K562 (cell line): ENCODE data around the gene NASP. TPM values are rescaled to one million over a fixed set of nuclear protein-coding genes. Genes with fewer than 3 reads are reported as not detected.
A peak's percentile ranks its signal among the peaks of the same experiment; 100 is the strongest.

Experiments used
- CREB1 ChIP-seq, 2 experiments: sonication (generic) in 1 of 2; formaldehyde crosslinking in 1 of 2; IDR thresholded peaks; 2 replicates each; pipeline versions ENCODE4 v1.6.1 to v1.8.0; 2012 to 2022; ENCODE audit warnings: inconsistent platforms in 1 of 2, mild to moderate bottlenecking in 1 of 2, missing genetic modification reagents in 1 of 2, moderate library complexity in 1 of 2
- ETV6 ChIP-seq, 3 experiments: fragments of 150-350 bp in 1 of 3; sonication (generic) in 1 of 3; formaldehyde crosslinking in 1 of 3; IDR thresholded peaks; 2 replicates each; pipeline versions ENCODE4 v1.6.1 to v1.8.0; 2014 to 2022; ENCODE audit warnings: borderline replicate concordance in 2 of 3, low read depth in 2 of 3, antibody characterized with exemption in 1 of 3, low read length in 1 of 3, mild to moderate bottlenecking in 1 of 3, missing genetic modification reagents in 1 of 3
- GABPA ChIP-seq: fragments of 200-800 bp; sonication (Bioruptor generic); conservative IDR thresholded peaks from 2 replicates; pipeline ENCODE4 v1.6.1; 2016; ENCODE audit warnings: low read depth, missing genetic modification characterization, missing compliant biosample characterization
- KLF6 ChIP-seq: fragments of 250-450 bp; sonication (Bioruptor Pico); IDR thresholded peaks from 2 replicates; pipeline ENCODE4 v1.4.0; 2020; ENCODE audit warnings: mild to moderate bottlenecking, moderate library complexity, borderline replicate concordance
- MAFG ChIP-seq: fragments of 450-650 bp; conservative IDR thresholded peaks from 2 replicates; pipeline ENCODE4 v1.6.1; 2016; ENCODE audit warnings: missing genetic modification characterization, missing compliant biosample characterization
- NCOA6 ChIP-seq: fragments of 450-650 bp; IDR thresholded peaks from 2 replicates; pipeline ENCODE4 v1.6.1; 2017; ENCODE audit warnings: mild to moderate bottlenecking
- NCOR1 ChIP-seq: fragments of 450-650 bp; IDR thresholded peaks from 2 replicates; pipeline ENCODE4 v1.6.1; 2016; ENCODE audit warnings: mild to moderate bottlenecking, moderate library complexity
- SIN3A ChIP-seq, 2 experiments: fragments of 150-350 bp in 1 of 2; IDR thresholded peaks; 2 replicates each; pipeline ENCODE4 v1.6.1; 2011 to 2016; ENCODE audit warnings: borderline replicate concordance in 2 of 2, low read depth in 2 of 2, low read length in 2 of 2, mild to moderate bottlenecking in 2 of 2, moderate library complexity in 2 of 2; ENCODE audit not compliant: control insufficient read depth in 1 of 2
- SPI1 ChIP-seq: IDR thresholded peaks from 2 replicates; pipeline ENCODE4 v1.6.1; 2011; ENCODE audit warnings: low read depth, low read length, control low read depth, borderline replicate concordance
- TGIF2 ChIP-seq: sonication (generic); formaldehyde crosslinking; IDR thresholded peaks from 2 replicates; pipeline ENCODE4 v1.8.1; 2022; ENCODE audit warnings: mild to moderate bottlenecking, missing genetic modification reagents, moderate library complexity
- ZFP1 ChIP-seq: fragments of 450-650 bp; formaldehyde crosslinking; IDR thresholded peaks from 2 replicates; pipeline ENCODE4 v1.4.0; 2020; ENCODE audit warnings: mild to moderate bottlenecking, mixed read lengths
- ZNF263 ChIP-seq: sonication (generic); formaldehyde crosslinking; IDR thresholded peaks from 2 replicates; pipeline ENCODE4 v1.8.0; 2022; ENCODE audit warnings: mild to moderate bottlenecking, missing genetic modification reagents, borderline replicate concordance
- ZNF668 ChIP-seq: fragments of 250-450 bp; sonication (Bioruptor Pico); IDR thresholded peaks from 2 replicates; pipeline ENCODE4 v1.8.0; 2022; ENCODE audit warnings: mild to moderate bottlenecking, inconsistent platforms
- polyA plus RNA-seq, 8 experiments: library from polyadenylated mRNA; depleted of rRNA in 4 of 8; stranded (reverse) in 5 of 8; unstranded in 3 of 8; fragments of >200 nt; fragmentation: Nextera tagmentation in 2 of 8; fragmentation: Illumina TruSeq in 1 of 8; extraction: Ambion mirVana in 2 of 8; extraction: Trizol in 1 of 8; gene quantifications; 2 replicates each; pipeline versions ENCODE4 v1.2.1 to v1.2.3, GENCODE V29; 2011 to 2014; ENCODE audit warnings: inconsistent platforms in 1 of 8, missing spikeins in 1 of 8
- total RNA-seq, 7 experiments: library from RNA; depleted of rRNA in 6 of 7; stranded (reverse); fragments of >200 nt in 6 of 7; fragmentation: Illumina TruSeq in 2 of 7; extraction: Trizol in 2 of 7; gene quantifications; 2 replicates each; pipeline versions ENCODE4 v1.2.1 to v1.2.3, GENCODE V29; 2011 to 2021; ENCODE audit warnings: low replicate concordance in 1 of 7
- TF ChIP-seq, protein P1 (sequence below): sonication (generic); formaldehyde crosslinking; IDR thresholded peaks from 2 replicates; pipeline ENCODE4 v1.8.0; 2022; ENCODE audit warnings: mild to moderate bottlenecking, low read depth, missing genetic modification reagents
- TF ChIP-seq, protein P2 (sequence below), 2 experiments: fragments of 250-450 bp in 1 of 2; fragments of 450-650 bp in 1 of 2; sonication (Bioruptor Pico) in 1 of 2; IDR thresholded peaks; 2 replicates each; pipeline versions ENCODE4 v1.6.1 to v1.8.0; 2016 to 2021; ENCODE audit warnings: mild to moderate bottlenecking in 2 of 2, moderate library complexity in 2 of 2, missing compliant biosample characterization in 1 of 2, missing genetic modification characterization in 1 of 2
- TF ChIP-seq, protein P3 (sequence below): sonication (generic); formaldehyde crosslinking; IDR thresholded peaks from 2 replicates; pipeline ENCODE4 v1.8.0; 2022; ENCODE audit warnings: mild to moderate bottlenecking, missing genetic modification reagents
- TF ChIP-seq, protein P4 (sequence below): fragments of 250-450 bp; sonication (Bioruptor Pico); IDR thresholded peaks from 2 replicates; pipeline ENCODE4 v1.5.0; 2021; ENCODE audit warnings: mild to moderate bottlenecking, moderate library complexity

Gene NASP
- total and polyA plus RNA-seq, 9 of the 15 experiments (the other 6 are each of a cell fraction or from before 2014, with no cell fraction given): 199 to 578 (median 419) TPM

DNA sequence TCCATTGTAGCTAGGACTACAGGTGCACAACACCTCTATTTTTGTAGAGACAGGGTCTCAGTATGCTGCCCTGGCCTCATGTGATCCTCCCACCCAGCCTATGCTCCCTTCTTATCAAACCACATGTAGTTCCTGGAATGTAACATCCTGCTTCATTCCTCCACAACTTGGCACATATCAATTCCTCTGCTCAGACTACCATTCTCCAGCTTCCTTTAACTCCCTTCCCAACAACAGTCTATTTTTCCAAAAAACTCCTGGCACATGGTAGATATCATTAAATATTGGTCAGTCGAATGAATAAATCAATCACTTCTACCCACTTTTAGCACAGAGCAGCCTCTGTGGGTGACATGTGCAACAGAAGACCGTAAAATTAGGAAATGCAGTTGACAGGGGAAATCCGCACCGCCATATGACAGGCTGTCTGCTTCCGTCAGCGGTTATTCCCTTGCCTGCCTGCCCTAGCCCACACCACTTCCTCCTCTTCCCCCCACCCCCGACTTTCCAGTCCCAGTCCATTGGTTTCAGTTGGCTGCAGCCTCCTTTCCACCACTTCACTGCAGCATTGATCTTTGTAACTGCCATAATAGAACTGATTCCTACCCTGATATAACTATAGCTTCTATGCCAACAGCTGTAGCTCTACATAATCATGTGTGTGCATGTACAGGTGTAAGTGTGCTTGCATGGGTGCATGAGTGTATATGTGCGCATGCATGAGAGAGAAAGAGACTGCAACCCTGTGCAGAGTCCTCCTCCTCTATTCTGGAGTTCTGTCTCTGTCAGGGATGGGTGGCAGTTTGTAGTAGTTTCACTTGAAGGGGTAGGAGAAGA is 40.0 kb upstream of the NASP start (continued):
- TF ChIP-seq ZNF668 (CRISPR knock-in tag) (no peak), ZNF263 (CRISPR knock-in tag) (no peak), MAFG (no peak), NCOA6 (no peak), GABPA (tag) (peak; percentile 59), ETV6 (IDR thresholded peaks at IDR 0.05; ENCODE audit: borderline replicate concordance in 1 of 2, low read depth in 2 of 2, low read length in 1 of 2) (0 out of 4 replicates have a peak, but pooled peaks of 1 of the 2 experiments have one; percentile 55), ETV6 (CRISPR knock-in tag; IDR thresholded peaks at IDR 0.05; ENCODE audit: borderline replicate concordance) (no peak), SPI1 (peak; percentile 64; the same call in 1 of the 2 replicates), ZFP1 (CRISPR knock-in tag) (no peak), SIN3A (IDR thresholded peaks at IDR 0.05; ENCODE audit: borderline replicate concordance in 2 of 2, control insufficient read depth in 1 of 2, low read depth in 2 of 2, low read length in 2 of 2) (no peak), KLF6 (CRISPR knock-in tag) (no peak), CREB1 (IDR thresholded peaks at IDR 0.05) (no peak), CREB1 (CRISPR knock-in tag; IDR thresholded peaks at IDR 0.05) (no peak), NCOR1 (no peak), TGIF2 (no peak)
- TF ChIP-seq, protein P1, sequence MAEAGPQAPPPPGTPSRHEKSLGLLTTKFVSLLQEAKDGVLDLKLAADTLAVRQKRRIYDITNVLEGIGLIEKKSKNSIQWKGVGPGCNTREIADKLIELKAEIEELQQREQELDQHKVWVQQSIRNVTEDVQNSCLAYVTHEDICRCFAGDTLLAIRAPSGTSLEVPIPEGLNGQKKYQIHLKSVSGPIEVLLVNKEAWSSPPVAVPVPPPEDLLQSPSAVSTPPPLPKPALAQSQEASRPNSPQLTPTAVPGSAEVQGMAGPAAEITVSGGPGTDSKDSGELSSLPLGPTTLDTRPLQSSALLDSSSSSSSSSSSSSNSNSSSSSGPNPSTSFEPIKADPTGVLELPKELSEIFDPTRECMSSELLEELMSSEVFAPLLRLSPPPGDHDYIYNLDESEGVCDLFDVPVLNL (CRISPR knock-in tag): no peak
- TF ChIP-seq, protein P2, sequence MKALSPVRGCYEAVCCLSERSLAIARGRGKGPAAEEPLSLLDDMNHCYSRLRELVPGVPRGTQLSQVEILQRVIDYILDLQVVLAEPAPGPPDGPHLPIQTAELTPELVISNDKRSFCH (CRISPR knock-in tag; IDR thresholded peaks at IDR 0.05): no peak
- TF ChIP-seq, protein P2 (tag; IDR thresholded peaks at IDR 0.05): no peak
- TF ChIP-seq, protein P3, sequence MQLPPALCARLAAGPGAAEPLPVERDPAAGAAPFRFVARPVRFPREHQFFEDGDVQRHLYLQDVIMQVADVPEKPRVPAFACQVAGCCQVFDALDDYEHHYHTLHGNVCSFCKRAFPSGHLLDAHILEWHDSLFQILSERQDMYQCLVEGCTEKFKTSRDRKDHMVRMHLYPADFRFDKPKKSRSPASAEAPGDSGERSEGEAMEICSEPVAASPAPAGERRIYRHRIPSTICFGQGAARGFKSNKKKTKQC (CRISPR knock-in tag): no peak
- TF ChIP-seq, protein P4, sequence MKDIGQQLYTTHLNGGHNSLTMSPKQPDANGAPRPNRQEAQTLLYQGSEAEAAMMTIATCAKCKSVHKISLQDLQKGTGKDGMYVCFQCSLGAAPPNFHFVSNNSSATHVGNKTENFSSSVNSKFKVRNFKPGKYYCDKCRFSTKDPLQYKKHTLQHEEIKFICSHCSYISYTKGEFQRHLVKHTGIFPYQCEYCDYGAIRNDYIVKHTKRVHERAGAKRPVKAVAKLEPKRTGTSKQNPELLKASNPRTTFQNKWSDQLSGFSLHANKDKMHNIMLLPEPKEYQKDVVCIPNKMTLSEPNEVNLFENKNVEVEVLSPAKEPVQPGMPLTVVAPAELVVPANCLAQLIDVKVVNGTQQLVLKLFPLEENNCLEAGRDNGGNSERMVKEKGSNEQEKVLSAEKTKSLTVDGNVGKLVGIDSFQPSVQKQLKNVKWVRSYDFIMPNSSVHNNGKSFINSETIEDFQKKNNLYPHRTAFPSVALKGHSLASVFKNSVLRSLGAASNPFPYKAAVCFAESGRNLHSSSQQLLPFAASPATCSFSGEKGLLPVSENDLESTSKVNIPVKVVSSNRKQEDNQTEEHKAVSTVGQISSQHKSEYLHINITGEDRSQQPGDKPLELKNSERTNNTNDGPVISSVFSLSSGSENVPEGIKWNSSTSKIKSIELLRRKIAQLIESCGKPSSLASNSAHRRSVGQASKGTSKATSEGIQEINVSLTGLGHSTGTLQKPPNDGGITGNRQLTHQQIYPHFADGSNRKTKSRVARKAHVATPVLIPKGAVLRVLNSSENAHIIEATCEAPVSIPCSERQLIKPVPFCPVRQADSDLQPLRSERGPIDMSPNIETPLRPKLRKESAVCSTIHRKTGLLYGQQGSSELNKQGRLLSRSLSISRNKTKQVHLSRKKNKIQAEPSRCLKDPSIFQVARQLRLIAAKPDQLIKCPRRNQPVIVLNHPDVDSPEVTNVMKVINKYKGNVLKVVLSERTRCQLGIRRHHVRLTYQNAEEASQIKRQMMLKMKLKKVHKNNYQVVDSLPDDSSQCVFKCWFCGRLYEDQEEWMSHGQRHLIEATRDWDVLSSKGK (CRISPR knock-in tag): no peak
